Measurements from ENCODE around the gene ZBTB46. TPM values are rescaled to one million over a fixed set of nuclear protein-coding genes. Genes with fewer than 3 reads are reported as not detected.
"Not testable (repeated sequence)": the region's sequence is repeated elsewhere in the genome, so short reads cannot be mapped to it uniquely, and the experiment has no call there.

The ZBTB46 gene
- total RNA-seq, 1 donor from 2014 or later: 11.6 TPM

GRCh38 chr20:63804308-63804636 lies 26.8 kb downstream of the ZBTB46 start:
- no peak overlapping the region for H3K4me3 Mint-ChIP-seq
- no peak for TF ChIP-seq CTCF (IDR thresholded peaks at IDR 0.05; ENCODE audit: unreplicated experiment)
- peaks cover 6% of the 10 kb centered on the region for H3K9me3 Mint-ChIP-seq
- no peaks in the 10 kb centered on the region for H3K4me1 Mint-ChIP-seq
- no peak for DNase-seq (ENCODE audit: low spot score in 2 of 2, unreplicated experiment in 2 of 2)
- H3K36me3 Mint-ChIP-seq: peaks cover 5% of the 10 kb centered on the region
- H3K27ac Mint-ChIP-seq: no peak overlapping the region
- H3K27me3 Mint-ChIP-seq (ENCODE audit: low read depth): no peaks in the 10 kb centered on the region

- no peak for DNase-seq (ENCODE audit: low spot score in 2 of 2, unreplicated experiment in 2 of 2)
- Mint-ChIP-seq H3K9me3 (peaks cover 9% of the 10 kb centered on the region), H3K27ac (no peak overlapping the region), H3K27me3 (ENCODE audit: low read depth) (no peaks in the 10 kb centered on the region), H3K4me1 (no peaks in the 10 kb centered on the region), H3K4me3 (no peak overlapping the region), H3K36me3 (peaks cover 5% of the 10 kb centered on the region)
- no peak for TF ChIP-seq CTCF (IDR thresholded peaks at IDR 0.05; ENCODE audit: unreplicated experiment)
These were observed 28.4 kb downstream of the ZBTB46 start for GRCh38 chr20:63802469-63803240.

- H3K4me1 Mint-ChIP-seq; H3K36me3 Mint-ChIP-seq; H3K27me3 Mint-ChIP-seq (ENCODE audit: low read depth); H3K4me3 Mint-ChIP-seq; DNase-seq (ENCODE audit: low spot score in 2 of 2, unreplicated experiment in 2 of 2); H3K27ac Mint-ChIP-seq: not testable (repeated sequence)
- H3K9me3 Mint-ChIP-seq: peaks cover 11% of the 10 kb centered on the region
These were observed 29.9 kb downstream of the ZBTB46 start for GRCh38 chr20:63801174-63801573.

- H3K9me3 Mint-ChIP-seq: peaks cover 11% of the 10 kb centered on the region
These were observed 30.7 kb downstream of the ZBTB46 start for GRCh38 chr20:63800411-63800810.

GRCh38 chr20:63799127-63799526 lies 31.9 kb downstream of the ZBTB46 start:
- not testable (repeated sequence) for DNase-seq (ENCODE audit: low spot score in 2 of 2, unreplicated experiment in 2 of 2); H3K27me3 Mint-ChIP-seq (ENCODE audit: low read depth); H3K36me3 Mint-ChIP-seq; H3K27ac Mint-ChIP-seq; H3K4me1 Mint-ChIP-seq; H3K4me3 Mint-ChIP-seq
- H3K9me3 Mint-ChIP-seq: peaks cover 11% of the 10 kb centered on the region

More at GRCh38 chr20:63800411-63800810, 30.7 kb downstream of the ZBTB46 start:
- not testable (repeated sequence) for H3K4me1 Mint-ChIP-seq; H3K36me3 Mint-ChIP-seq; DNase-seq (ENCODE audit: low spot score in 2 of 2, unreplicated experiment in 2 of 2); H3K4me3 Mint-ChIP-seq; H3K27me3 Mint-ChIP-seq (ENCODE audit: low read depth); H3K27ac Mint-ChIP-seq

GRCh38 chr20:63797175-63797574 lies 33.9 kb downstream of the ZBTB46 start:
- not testable (repeated sequence) for H3K4me1 Mint-ChIP-seq; H3K27me3 Mint-ChIP-seq (ENCODE audit: low read depth); DNase-seq (ENCODE audit: low spot score in 2 of 2, unreplicated experiment in 2 of 2); H3K4me3 Mint-ChIP-seq; H3K36me3 Mint-ChIP-seq; H3K27ac Mint-ChIP-seq
- peaks cover 11% of the 10 kb centered on the region for H3K9me3 Mint-ChIP-seq

GRCh38 chr20:63795178-63795830 lies 35.8 kb downstream of the ZBTB46 start:
- Mint-ChIP-seq H3K27ac (no peak overlapping the region), H3K4me1 (no peaks in the 10 kb centered on the region), H3K9me3 (peaks cover 5% of the 10 kb centered on the region), H3K4me3 (no peak overlapping the region), H3K36me3 (no peaks in the 10 kb centered on the region), H3K27me3 (ENCODE audit: low read depth) (no peaks in the 10 kb centered on the region)
- no peak for DNase-seq (ENCODE audit: low spot score in 2 of 2, unreplicated experiment in 2 of 2)
- no peak for TF ChIP-seq CTCF (IDR thresholded peaks at IDR 0.05; ENCODE audit: unreplicated experiment)

Measured in mesothelial cell of epicardium (in vitro differentiated cells).